ENCODE measurements around the gene COL8A1.
"Not testable (repeated sequence)": the region's sequence is repeated elsewhere in the genome, so short reads cannot be mapped to it uniquely, and the experiment has no call there.

Gene COL8A1

DNA sequence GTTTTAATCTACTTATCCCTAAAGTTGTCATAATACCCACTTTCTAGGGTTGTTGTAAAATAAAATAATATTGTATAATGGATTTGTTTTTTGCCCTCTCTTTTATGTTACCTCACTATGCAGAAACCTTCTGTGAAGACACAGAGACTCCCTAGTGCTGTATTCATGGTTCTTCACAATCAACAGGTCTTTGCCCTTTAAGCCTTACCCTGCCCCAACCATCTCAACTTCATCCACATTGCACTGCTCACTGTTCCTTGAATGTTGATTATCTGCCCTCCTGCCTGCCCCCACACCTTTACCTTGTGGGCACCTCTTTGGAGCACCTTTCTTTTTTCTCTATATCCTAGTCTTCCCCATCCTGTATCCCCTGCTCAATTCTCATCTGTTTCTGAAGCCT is 200.4 kb downstream of the COL8A1 start:
- DNase-seq (ENCODE audit: low read depth in 2 of 2, low spot score in 1 of 2), result no peak

DNA sequence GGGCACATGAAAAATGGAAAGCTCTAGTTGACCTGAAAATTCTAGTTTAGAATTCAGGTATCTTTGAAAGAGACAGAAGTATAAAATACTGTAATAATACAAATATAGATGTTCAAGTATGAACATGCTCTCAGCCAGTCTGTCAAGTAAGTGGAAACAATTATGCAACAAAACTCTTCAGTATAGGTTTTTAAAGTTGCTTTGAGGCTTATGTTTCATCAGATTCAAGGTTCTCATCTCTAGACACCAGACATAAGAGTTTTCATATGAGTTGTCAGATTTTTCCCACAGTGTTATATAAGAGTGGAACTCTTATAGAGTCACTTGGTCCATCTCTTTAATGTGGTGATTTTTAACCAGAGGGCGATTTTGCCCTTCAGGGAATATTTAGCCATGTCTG is 201.2 kb downstream of the COL8A1 start:
- DNase-seq (ENCODE audit: low read depth in 2 of 2, low spot score in 1 of 2), result no peak

DNA sequence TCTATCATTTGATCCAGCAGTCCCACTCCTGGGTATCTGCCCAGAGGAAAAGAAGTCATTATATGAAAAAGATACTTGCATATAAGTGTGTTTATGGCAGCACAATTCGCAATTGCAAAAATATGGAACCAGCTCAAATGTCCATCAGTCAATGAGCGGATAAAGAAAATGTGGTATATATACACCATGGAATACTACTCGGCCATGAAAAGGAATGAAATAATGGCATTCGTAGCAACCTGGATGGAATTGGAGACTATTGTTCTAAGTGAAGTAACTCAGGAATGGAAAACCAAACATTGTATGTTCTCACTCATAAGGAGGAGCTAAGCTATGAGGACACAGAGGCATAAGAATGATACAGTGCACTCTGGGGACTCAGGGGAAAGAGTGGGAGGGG is 203.6 kb downstream of the COL8A1 start:
- not testable (repeated sequence) for DNase-seq (ENCODE audit: low read depth in 2 of 2, low spot score in 1 of 2)

DNA sequence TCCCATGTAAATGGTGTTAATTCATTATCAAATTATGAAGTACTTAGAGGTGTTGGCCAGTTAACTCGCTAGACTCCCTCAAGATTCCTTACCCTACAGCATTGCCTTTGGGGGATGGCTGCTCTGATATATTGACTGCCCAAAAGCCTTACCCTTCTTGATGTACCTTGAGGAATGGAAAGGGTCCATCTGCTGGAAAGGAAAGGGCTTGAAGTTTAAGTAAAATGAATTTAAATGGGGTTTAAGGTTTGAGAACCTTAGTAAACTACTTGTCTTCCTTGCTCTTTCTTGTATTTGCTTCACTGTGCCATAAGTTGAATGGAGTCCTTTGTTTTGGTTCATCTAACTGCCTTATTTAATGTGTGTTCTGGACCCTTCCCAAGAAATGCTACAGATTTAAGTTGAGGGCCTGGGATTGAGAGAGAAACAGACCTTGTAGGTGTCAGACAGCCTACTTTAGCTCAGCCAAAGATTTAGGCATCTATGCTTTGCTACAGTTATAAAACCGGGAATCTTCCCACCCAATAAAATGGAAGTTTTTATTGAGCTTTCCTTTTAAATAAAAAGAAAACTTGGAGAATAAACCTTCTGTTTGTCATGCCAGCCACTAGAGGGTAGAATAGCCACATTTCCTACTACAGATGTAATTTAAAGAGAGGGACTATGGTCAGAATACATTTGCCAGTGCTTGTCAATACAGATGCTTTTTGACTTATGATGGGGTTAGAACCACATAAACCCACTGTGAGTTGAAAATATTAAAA is 204.6 kb downstream of the COL8A1 start:
- no peak for DNase-seq (ENCODE audit: low read depth in 2 of 2, low spot score in 1 of 2)

DNA sequence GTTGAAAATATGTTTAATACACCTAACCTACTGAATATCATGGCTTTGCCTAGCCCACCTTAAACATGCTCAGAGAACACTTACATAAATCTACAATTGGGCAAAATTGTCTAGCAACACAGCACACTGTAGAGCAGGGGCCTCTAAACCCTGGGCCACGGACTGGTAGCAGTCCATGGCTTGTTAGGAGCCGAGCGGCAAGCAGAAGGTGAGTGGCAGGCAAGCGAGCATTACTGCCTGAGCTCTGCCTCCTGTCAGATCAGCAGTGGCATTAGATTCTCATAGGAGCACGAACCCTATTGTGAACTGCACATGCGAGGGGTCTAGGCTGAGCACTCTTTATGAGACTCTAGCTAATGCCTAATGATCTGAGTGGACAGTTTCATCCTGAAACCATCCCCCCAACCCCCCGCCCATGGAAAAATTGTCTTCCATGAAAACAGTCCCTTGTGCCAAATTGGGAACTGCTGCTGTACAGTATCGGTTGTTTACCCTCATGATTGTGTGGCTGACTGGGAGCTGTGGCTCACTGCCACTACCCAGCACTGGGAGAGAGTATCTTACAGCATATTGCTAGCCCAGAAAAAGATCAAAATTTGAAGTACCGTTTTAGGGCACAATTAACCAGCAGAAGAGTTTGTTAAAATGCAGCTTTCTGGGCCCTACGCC is 205.3 kb downstream of the COL8A1 start:
- no peak for DNase-seq (ENCODE audit: low read depth in 2 of 2, low spot score in 1 of 2)

DNA sequence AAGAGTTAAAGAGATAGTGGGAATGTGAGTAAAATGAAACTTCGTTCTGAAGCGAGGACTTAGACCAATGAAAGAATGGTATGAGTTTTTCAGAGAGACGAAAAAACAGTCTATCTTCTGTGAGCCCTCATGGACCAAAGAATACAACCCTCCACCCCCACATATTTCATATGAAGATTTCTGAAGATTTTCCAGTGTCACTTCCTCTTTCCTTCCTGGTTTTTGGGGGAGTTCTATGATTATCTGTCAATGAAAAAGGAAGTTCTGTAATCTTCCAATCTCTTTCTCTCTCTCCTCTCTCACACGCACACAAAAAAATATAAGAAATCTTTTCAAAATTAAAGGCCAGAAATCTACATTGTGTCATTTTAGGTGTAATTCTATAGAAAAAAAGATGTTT is 206.9 kb downstream of the COL8A1 start:
- no peak for DNase-seq (ENCODE audit: low read depth in 2 of 2, low spot score in 1 of 2)

DNA sequence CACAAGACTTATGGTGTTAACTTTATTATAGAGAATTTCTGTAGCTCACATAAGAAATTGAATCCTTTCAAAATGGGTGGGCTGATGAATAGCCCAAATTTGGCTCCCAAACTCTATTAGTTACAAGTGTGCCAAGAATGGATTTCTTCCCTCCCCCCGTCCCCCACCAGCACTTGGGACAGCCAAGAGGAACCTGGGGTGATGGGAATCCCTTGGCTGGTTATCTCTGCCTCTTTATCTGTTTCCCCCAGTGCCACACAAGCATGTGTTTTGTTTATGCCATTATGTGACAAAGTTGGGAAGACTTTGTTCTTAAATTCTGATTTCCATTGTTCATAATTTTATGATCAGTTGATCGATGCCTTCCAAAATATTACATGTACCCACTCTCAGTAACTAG is 207.6 kb downstream of the COL8A1 start:
- DNase-seq (ENCODE audit: low read depth in 2 of 2, low spot score in 1 of 2), result no peak

DNA sequence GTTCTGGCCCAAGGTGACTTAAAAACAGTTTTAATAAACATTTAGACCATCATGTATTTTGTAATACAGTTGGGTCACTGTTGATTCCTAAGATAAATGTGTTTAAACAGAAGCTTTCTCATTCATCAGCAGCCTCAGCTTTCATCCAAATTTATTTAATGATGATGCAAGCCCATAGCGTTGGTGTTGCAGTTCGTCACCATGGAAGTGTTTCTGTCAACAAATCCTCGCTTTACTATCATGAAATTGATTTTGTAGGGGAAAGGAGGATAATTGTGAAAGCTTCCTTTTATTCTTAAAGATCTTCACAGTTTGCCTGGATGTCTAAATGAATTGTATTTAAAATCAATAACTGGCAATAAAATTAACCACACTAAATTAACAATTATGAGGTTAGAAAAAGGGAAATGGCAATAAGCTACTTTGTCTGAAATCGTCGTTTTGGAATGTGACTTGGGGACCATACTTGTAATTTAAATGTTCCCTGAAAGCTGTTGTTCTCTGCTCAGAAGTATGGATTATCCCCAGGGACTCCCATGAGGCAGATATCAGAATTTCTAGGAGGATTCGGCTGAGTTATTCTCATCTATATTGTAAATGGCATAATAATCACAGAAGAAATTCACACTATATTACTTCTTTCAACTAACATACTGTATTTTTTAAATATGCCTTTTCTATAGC is 208.2 kb downstream of the COL8A1 start:
- no peak for DNase-seq (ENCODE audit: low read depth in 2 of 2, low spot score in 1 of 2)

DNA sequence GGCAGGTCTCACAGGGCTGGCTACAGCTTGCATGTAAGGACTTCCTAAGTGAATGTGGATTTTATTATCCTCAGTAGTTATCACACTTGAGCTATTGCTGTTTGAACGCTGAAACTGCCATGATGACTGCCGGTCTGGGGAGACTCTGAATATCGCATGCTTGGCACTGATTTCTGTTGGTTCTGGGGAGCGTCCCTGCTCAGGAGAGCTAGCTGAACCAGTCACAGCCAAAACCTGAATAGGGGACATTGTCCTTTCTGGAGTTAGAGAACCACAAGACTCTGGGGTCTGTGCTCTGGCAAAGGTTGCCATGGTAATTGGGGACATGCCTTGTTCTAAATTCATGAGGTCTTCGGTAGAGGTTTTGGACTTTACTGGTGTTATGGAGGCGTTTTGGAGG is 210.0 kb downstream of the COL8A1 start:
- no peak for DNase-seq (ENCODE audit: low read depth in 2 of 2, low spot score in 1 of 2)
